Measurements from ENCODE around the gene HHAT. TPM values are rescaled to one million over a fixed set of nuclear protein-coding genes. Genes with fewer than 3 reads are reported as not detected.

Gene HHAT
- total RNA-seq, 4 donors from 2014 or later, result 4.8 to 5.9 (median 5.3) TPM

- no peaks in the 10 kb centered on the region for H3K27me3 ChIP-seq
- H3K4me1 ChIP-seq, result no peaks in the 10 kb centered on the region
- no peak overlapping the region for H3K4me3 ChIP-seq
- DNase-seq (ENCODE audit: low spot score in 2 of 2), result no peak
- WGBS, 2 donors, result 70 to 76% methylated on average over 6 of the region's 6 CpGs
- no peaks in the 10 kb centered on the region for H3K36me3 ChIP-seq
- TF ChIP-seq CTCF (IDR thresholded peaks at IDR 0.05) (no peak), EP300 (IDR thresholded peaks at IDR 0.05) (no peak), POLR2A (IDR thresholded peaks at IDR 0.05) (no peak)
- no peak overlapping the region for H3K27ac ChIP-seq
- H3K9me3 ChIP-seq, result no peaks in the 10 kb centered on the region
Measured at GRCh38 chr1:210647406-210648333, 319.0 kb downstream of the HHAT start.

DNA sequence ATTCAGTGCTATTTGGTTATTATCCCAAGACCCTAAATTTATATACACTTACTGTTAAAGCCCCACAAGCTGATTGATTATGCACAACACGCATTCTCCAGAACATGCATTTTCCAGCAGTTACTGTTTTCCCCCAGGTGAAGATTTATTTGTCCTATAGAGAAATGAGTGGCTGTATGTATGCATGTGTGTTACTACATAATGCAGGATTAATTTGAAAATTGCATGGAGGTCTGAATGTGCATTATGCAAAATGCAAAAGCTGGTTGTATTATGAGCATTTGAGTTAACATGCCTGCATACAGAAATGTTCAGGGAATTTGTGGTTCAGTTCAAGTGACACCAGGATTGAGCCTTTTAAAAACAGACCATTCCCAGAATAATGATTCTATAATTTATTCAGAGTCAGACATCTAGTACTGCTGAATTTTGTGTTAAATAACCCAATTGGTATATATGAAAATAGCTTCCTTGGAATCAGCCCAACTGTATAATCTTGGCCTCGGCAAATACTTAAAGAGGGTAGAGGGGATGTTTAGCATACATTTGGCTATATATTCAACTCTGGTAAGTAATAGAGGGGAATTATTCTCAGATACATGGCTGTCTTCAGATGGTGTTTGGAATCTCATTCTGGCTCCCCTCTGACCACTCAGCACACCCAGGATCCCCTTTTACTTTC is 320.0 kb downstream of the HHAT start:
- H3K36me3 ChIP-seq, result no peaks in the 10 kb centered on the region
- no peak for TF ChIP-seq EP300 (IDR thresholded peaks at IDR 0.05)
- TF ChIP-seq CTCF (IDR thresholded peaks at IDR 0.05), result no peak
- no peak for TF ChIP-seq POLR2A (IDR thresholded peaks at IDR 0.05)
- H3K4me1 ChIP-seq, result no peaks in the 10 kb centered on the region
- no peak overlapping the region for H3K4me3 ChIP-seq
- no peaks in the 10 kb centered on the region for H3K9me3 ChIP-seq
- DNase-seq (ENCODE audit: low spot score in 2 of 2), result no peak
- 68 to 87% methylated on average over 2 of the region's 2 CpGs for WGBS, 2 donors
- H3K27ac ChIP-seq, result no peak overlapping the region
- no peaks in the 10 kb centered on the region for H3K27me3 ChIP-seq

- Histone ChIP-seq H3K36me3 (no peaks in the 10 kb centered on the region), H3K27me3 (no peaks in the 10 kb centered on the region), H3K9me3 (no peaks in the 10 kb centered on the region), H3K27ac (no peak overlapping the region), H3K4me1 (no peaks in the 10 kb centered on the region), H3K4me3 (no peak overlapping the region)
- 38 to 51% methylated on average over 2 of the region's 2 CpGs for WGBS, 2 donors
- no peak for DNase-seq (ENCODE audit: low spot score in 2 of 2)
- no peak for TF ChIP-seq CTCF (IDR thresholded peaks at IDR 0.05)
- TF ChIP-seq EP300 (IDR thresholded peaks at IDR 0.05), result no peak
- TF ChIP-seq POLR2A (IDR thresholded peaks at IDR 0.05), result no peak
Measured at GRCh38 chr1:210650403-210650802, 321.7 kb downstream of the HHAT start.

- no peaks in the 10 kb centered on the region for H3K9me3 ChIP-seq
- H3K27me3 ChIP-seq, result no peaks in the 10 kb centered on the region
- H3K27ac ChIP-seq, result no peak overlapping the region
- H3K4me1 ChIP-seq, result no peaks in the 10 kb centered on the region
- no peak overlapping the region for H3K4me3 ChIP-seq
- TF ChIP-seq CTCF (IDR thresholded peaks at IDR 0.05) (no peak), EP300 (IDR thresholded peaks at IDR 0.05) (no peak), POLR2A (IDR thresholded peaks at IDR 0.05) (no peak)
- H3K36me3 ChIP-seq, result no peaks in the 10 kb centered on the region
- 91 to 93% methylated on average over 7 of the region's 7 CpGs for WGBS, 2 donors
- no peak for DNase-seq (ENCODE audit: low spot score in 2 of 2)
Measured at GRCh38 chr1:210652329-210652954, 323.7 kb downstream of the HHAT start.
